H9 (cell line): ENCODE data around the gene B3GALT4. TPM values are rescaled to one million over a fixed set of nuclear protein-coding genes. Genes with fewer than 3 reads are reported as not detected.
"Not testable (repeated sequence)": the region's sequence is repeated elsewhere in the genome, so short reads cannot be mapped to it uniquely, and the experiment has no call there.

Experiments
- DNase-seq: peaks from one replicate; pipeline ENCODE4 v3.0.0-alpha.2; 2017
- H2AFZ ChIP-seq: one replicate; pipeline ENCODE4 v1.6.1; 2013; ENCODE audit warnings: mild to moderate bottlenecking, low read length, control low read depth, moderate library complexity
- H2AK5ac ChIP-seq: 2 replicates; pipeline ENCODE4 v1.6.1; 2013; ENCODE audit warnings: low read length, control low read depth, mixed read lengths; ENCODE audit not compliant: insufficient read length
- H2BK120ac ChIP-seq: one replicate; pipeline ENCODE4 v1.6.1; 2013; ENCODE audit warnings: low read depth, mild to moderate bottlenecking, low read length, control low read depth, inconsistent platforms; ENCODE audit not compliant: poor library complexity, severe bottlenecking
- H2BK12ac ChIP-seq: 2 replicates; pipeline ENCODE4 v1.6.1; 2013; ENCODE audit warnings: low read length, control low read depth, mixed read lengths, low read depth; ENCODE audit not compliant: insufficient read length
- H2BK15ac ChIP-seq: 2 replicates; pipeline ENCODE4 v1.6.1; 2013; ENCODE audit warnings: low read depth, low read length, control low read depth
- H2BK20ac ChIP-seq: one replicate; pipeline ENCODE4 v1.6.1; 2013; ENCODE audit warnings: low read depth, mild to moderate bottlenecking, low read length, control low read depth, inconsistent platforms; ENCODE audit not compliant: poor library complexity, severe bottlenecking
- H2BK5ac ChIP-seq: 2 replicates; pipeline ENCODE4 v1.6.1; 2013; ENCODE audit warnings: low read length, control low read depth, mixed read lengths; ENCODE audit not compliant: insufficient read length
- H3K14ac ChIP-seq: 2 replicates; pipeline ENCODE4 v1.6.1; 2013; ENCODE audit warnings: low read length, control low read depth; ENCODE audit not compliant: insufficient read depth
- H3K18ac ChIP-seq: 2 replicates; pipeline ENCODE4 v1.6.1; 2013; ENCODE audit warnings: low read depth, mild to moderate bottlenecking, mixed read lengths, low read length, control low read depth; ENCODE audit not compliant: insufficient read length
- H3K23ac ChIP-seq: 2 replicates; pipeline ENCODE4 v1.6.1; 2013; ENCODE audit warnings: low read length, control low read depth, mixed read lengths, low read depth; ENCODE audit not compliant: insufficient read length
- H3K23me2 ChIP-seq: 2 replicates; pipeline ENCODE4 v1.6.1; 2013; ENCODE audit warnings: low read depth, mild to moderate bottlenecking, mixed read lengths, low read length, control low read depth; ENCODE audit not compliant: insufficient read length, poor library complexity, severe bottlenecking
- H3K27ac ChIP-seq: 2 replicates; pipeline ENCODE4 v1.5.1; 2013; ENCODE audit warnings: low read length, control low read depth, mixed read lengths, low read depth; ENCODE audit not compliant: insufficient read length
- H3K27me3 ChIP-seq: 2 replicates; pipeline ENCODE4 v1.6.1; 2013; ENCODE audit warnings: low read length, control low read depth, inconsistent platforms; ENCODE audit not compliant: insufficient read depth
- H3K4ac ChIP-seq: 2 replicates; pipeline ENCODE4 v1.6.1; 2013; ENCODE audit warnings: low read depth, mild to moderate bottlenecking, control low read depth, inconsistent platforms, low read length, moderate library complexity
- H3K4me1 ChIP-seq: 2 replicates; pipeline ENCODE4 v1.6.1; 2013; ENCODE audit warnings: low read length, control low read depth, inconsistent platforms; ENCODE audit not compliant: insufficient read depth
- H3K4me2 ChIP-seq: 2 replicates; pipeline ENCODE4 v1.6.1; 2013; ENCODE audit warnings: low read length, control low read depth, mixed read lengths; ENCODE audit not compliant: insufficient read length, insufficient read depth
- H3K56ac ChIP-seq: 2 replicates; pipeline ENCODE4 v1.6.1; 2013; ENCODE audit warnings: low read depth, mild to moderate bottlenecking, mixed read lengths, low read length, control low read depth; ENCODE audit not compliant: insufficient read length
- H3K79me1 ChIP-seq: 2 replicates; pipeline ENCODE4 v1.6.1; 2013; ENCODE audit warnings: low read depth, mild to moderate bottlenecking, moderate library complexity, low read length, control low read depth, inconsistent platforms; ENCODE audit not compliant: insufficient read depth, poor library complexity, severe bottlenecking
- H3K79me2 ChIP-seq: 2 replicates; pipeline ENCODE4 v1.6.1; 2013; ENCODE audit warnings: low read length, control low read depth, inconsistent platforms; ENCODE audit not compliant: insufficient read depth
- H3K9ac ChIP-seq: 2 replicates; pipeline ENCODE4 v1.6.1; 2013; ENCODE audit warnings: low read length, control low read depth, mixed read lengths; ENCODE audit not compliant: insufficient read length; ENCODE audit errors: extremely low read depth
- H3K9me3 ChIP-seq: one replicate; pipeline ENCODE4 v1.6.1; 2013; ENCODE audit warnings: low read depth, low read length, inconsistent platforms; ENCODE audit not compliant: control insufficient read depth
- H3T11ph ChIP-seq: one replicate; pipeline ENCODE4 v1.6.1; 2013; ENCODE audit warnings: mild to moderate bottlenecking, low read length, control low read depth, inconsistent platforms
- H4K20me1 ChIP-seq: one replicate; pipeline ENCODE4 v1.6.1; 2013; ENCODE audit not compliant: control insufficient read depth, insufficient read length, insufficient read depth
- H4K5ac ChIP-seq: 2 replicates; pipeline ENCODE4 v1.6.1; 2013; ENCODE audit warnings: low read depth, mild to moderate bottlenecking, mixed read lengths, low read length, control low read depth; ENCODE audit not compliant: insufficient read length
- H4K8ac ChIP-seq: replicated peaks from 2 replicates; pipeline ENCODE4 v1.6.1; 2013; ENCODE audit warnings: low read length, control low read depth, mixed read lengths, low read depth; ENCODE audit not compliant: insufficient read length
- H4K91ac ChIP-seq: 2 replicates; pipeline ENCODE4 v1.6.1; 2013; ENCODE audit warnings: low read depth, mild to moderate bottlenecking, moderate library complexity, mixed read lengths, low read length, control low read depth; ENCODE audit not compliant: insufficient read length
- H3K27ac Mint-ChIP-seq, 3 experiments: 2 replicates in 2 of 3; 3 replicates in 1 of 3; pipeline ENCODE4 v1.8.0; 2020 to 2021; ENCODE audit warnings: mixed read lengths in 3 of 3, mild to moderate bottlenecking in 1 of 3, moderate library complexity in 1 of 3
- H3K27me3 Mint-ChIP-seq: 2 replicates; pipeline ENCODE4 v1.8.0; 2021; ENCODE audit warnings: low read depth, mild to moderate bottlenecking, moderate library complexity, mixed read lengths
- H3K36me3 Mint-ChIP-seq, 3 experiments: 2 replicates in 2 of 3; 3 replicates in 1 of 3; pipeline ENCODE4 v1.8.0; 2020 to 2021; ENCODE audit warnings: low read depth in 3 of 3, mixed read lengths in 3 of 3; ENCODE audit not compliant: insufficient read depth in 1 of 3
- H3K4me1 Mint-ChIP-seq, 2 experiments: 2 replicates each; pipeline ENCODE4 v1.8.0; 2020; ENCODE audit warnings: mixed read lengths in 2 of 2
- H3K4me3 Mint-ChIP-seq, 2 experiments: 2 replicates in 1 of 2; 3 replicates in 1 of 2; pipeline ENCODE4 v1.8.0; 2020 to 2021; ENCODE audit warnings: mild to moderate bottlenecking in 2 of 2, mixed read lengths in 2 of 2, moderate library complexity in 1 of 2
- H3K9me3 Mint-ChIP-seq, 2 experiments: 2 replicates in 1 of 2; 3 replicates in 1 of 2; pipeline ENCODE4 v1.8.0; 2020; ENCODE audit warnings: mild to moderate bottlenecking in 2 of 2, mixed read lengths in 2 of 2, moderate library complexity in 1 of 2
- CTCF ChIP-seq: fragments of 200-600 bp; sonication (generic); conservative IDR thresholded peaks from 3 replicates; pipeline ENCODE4 v1.8.0; 2021; ENCODE audit warnings: antibody characterized with exemption, mild to moderate bottlenecking
- WGBS: extraction: QIAGEN DNeasy Blood & Tissue Kit; methylation state at CpG from one replicate; pipeline ENCODE4 v1.1.7; 2013; ENCODE audit warnings: missing lambda C conversion rate, low lambda C conversion rate, mixed read lengths; ENCODE audit not compliant: insufficient read length; ENCODE audit errors: extremely low coverage; 5-methylcytosine and 5-hydroxymethylcytosine counted together
- total RNA-seq: library from RNA; stranded (reverse); gene quantifications from 2 replicates; pipeline ENCODE4 v1.2.1, GENCODE V29; 2021

B3GALT4 gene
- total RNA-seq, 1 experiment from 2014 or later: 3.2 TPM

GRCh38 chr6:33273924-33274902 lies 2.7 kb upstream of the B3GALT4 start:
- DNase-seq: no peak
- TF ChIP-seq CTCF: no peak
- H3K4me1 ChIP-seq: no peaks in the 10 kb centered on the region; the same call in 1 of the 2 replicates
- no peaks in the 10 kb centered on the region for H4K20me1 ChIP-seq
- no peak overlapping the region for H2BK20ac ChIP-seq
- no peak overlapping the region for H3K4ac ChIP-seq
- H4K91ac ChIP-seq: no peak overlapping the region
- no peak overlapping the region for H4K8ac ChIP-seq
- H3K14ac ChIP-seq: no peak overlapping the region
- H3K4me3 Mint-ChIP-seq: peak overlapping the region; percentile 89 to 94
- H3K23me2 ChIP-seq: peaks cover 13% of the 10 kb centered on the region
- no peaks in the 10 kb centered on the region for H3K27me3 ChIP-seq
- no peak overlapping the region for H2BK12ac ChIP-seq
- peak overlapping the region; percentile 11 for H3K27ac ChIP-seq
- no peak overlapping the region for H4K5ac ChIP-seq
- H2AK5ac ChIP-seq: no peak overlapping the region
- H2BK5ac ChIP-seq: no peak overlapping the region
- H3K56ac ChIP-seq: no peak overlapping the region
- H3K18ac ChIP-seq: no peak overlapping the region
- no peak overlapping the region for H2BK15ac ChIP-seq
- H3K27me3 Mint-ChIP-seq: no peaks in the 10 kb centered on the region; the same call in 1 of the 2 replicates
- no peak overlapping the region for H2AFZ ChIP-seq
- no peak overlapping the region for H3K23ac ChIP-seq
- peaks cover 36 to 62% (median 52%) of the 10 kb centered on the region in 3 experiments for H3K36me3 Mint-ChIP-seq
- H3K79me1 ChIP-seq: no peaks in the 10 kb centered on the region
- H3K27ac Mint-ChIP-seq: peak overlapping the region; percentile 79 to 100 (median 97)
- no peaks in the 10 kb centered on the region; a peak in 1 of 5 replicates for H3K9me3 Mint-ChIP-seq
- no peaks in the 10 kb centered on the region for H3K9me3 ChIP-seq
- no peak overlapping the region for H2BK120ac ChIP-seq
- peaks cover 23% of the 10 kb centered on the region; the same call in 1 of the 2 replicates for H3K79me2 ChIP-seq
- no CpG with 5 or more reads among the region's 14 CpGs for WGBS
- H3T11ph ChIP-seq: no peak overlapping the region
- peaks cover 35 to 51% of the 10 kb centered on the region in 2 experiments for H3K4me1 Mint-ChIP-seq
- peak overlapping the region; percentile 85 for H3K4me2 ChIP-seq
- peak overlapping the region; percentile 46 for H3K9ac ChIP-seq

- WGBS: no CpG with 5 or more reads among the region's 16 CpGs
- not testable (repeated sequence) for H3T11ph ChIP-seq, H3K4ac ChIP-seq, H4K5ac ChIP-seq, H2BK5ac ChIP-seq, H3K27me3 Mint-ChIP-seq, DNase-seq, H3K27me3 ChIP-seq, H4K20me1 ChIP-seq, H2BK12ac ChIP-seq, H3K4me1 ChIP-seq, H2AK5ac ChIP-seq, H2BK120ac ChIP-seq, H3K56ac ChIP-seq, H2BK15ac ChIP-seq, H3K23ac ChIP-seq, H3K9me3 ChIP-seq, H3K14ac ChIP-seq, H2BK20ac ChIP-seq, H3K9me3 Mint-ChIP-seq, H4K8ac ChIP-seq, H2AFZ ChIP-seq, H3K18ac ChIP-seq, H3K79me1 ChIP-seq, H4K91ac ChIP-seq
- Histone ChIP-seq H3K9ac (peak overlapping the region; percentile 15), H3K4me2 (peak overlapping the region; percentile 85), H3K27ac (peak overlapping the region; percentile 43), H3K79me2 (peaks cover 23% of the 10 kb centered on the region; the same call in 1 of the 2 replicates), H3K23me2 (peaks cover 13% of the 10 kb centered on the region)
- peak overlapping the region; percentile 89 to 94 for H3K4me3 Mint-ChIP-seq
- peak overlapping the region; percentile 42 to 100 (median 97) for H3K27ac Mint-ChIP-seq
- peaks cover 41 to 74% (median 56%) of the 10 kb centered on the region in 3 experiments for H3K36me3 Mint-ChIP-seq
- peaks cover 39 to 52% of the 10 kb centered on the region in 2 experiments for H3K4me1 Mint-ChIP-seq
These were observed 935 bp upstream of the B3GALT4 start for GRCh38 chr6:33275795-33276580.
